SJSA1 (cell line): ENCODE results near the gene DDN. TPM values are rescaled to one million over a fixed set of nuclear protein-coding genes. Genes with fewer than 3 reads are reported as not detected.
A peak's percentile ranks its signal among the peaks of the same experiment; 100 is the strongest.

Experiments used
- DNase-seq, 2 experiments: peaks; one replicate each; pipeline ENCODE4 v3.0.0-alpha.2; 2015 to 2020; ENCODE audit warnings: low spot score in 2 of 2, low read depth in 1 of 2
- H3K27ac ChIP-seq: fragments of 250-450 bp; sonication (Bioruptor Pico); 2 replicates; pipeline ENCODE4 v1.5.1; 2020; ENCODE audit warnings: mild to moderate bottlenecking, moderate library complexity
- H3K27me3 ChIP-seq: fragments of 250-450 bp; sonication (Bioruptor Pico); replicated peaks from 2 replicates; pipeline ENCODE4 v1.5.1; 2020; ENCODE audit warnings: mild to moderate bottlenecking, moderate library complexity
- H3K36me3 ChIP-seq: fragments of 250-450 bp; sonication (Bioruptor Pico); 2 replicates; pipeline ENCODE4 v1.5.1; 2020; ENCODE audit warnings: mild to moderate bottlenecking
- H3K4me1 ChIP-seq: fragments of 250-450 bp; sonication (Bioruptor Pico); replicated peaks from 2 replicates; pipeline ENCODE4 v1.6.1; 2021; ENCODE audit warnings: mild to moderate bottlenecking
- H3K4me3 ChIP-seq: fragments of 250-450 bp; sonication (Bioruptor Pico); 2 replicates; pipeline ENCODE4 v1.5.1; 2020; ENCODE audit warnings: mild to moderate bottlenecking
- H3K9me3 ChIP-seq: fragments of 250-450 bp; sonication (Bioruptor Pico); replicated peaks from 2 replicates; pipeline ENCODE4 v1.5.1; 2020; ENCODE audit warnings: mild to moderate bottlenecking
- total RNA-seq: library from RNA; depleted of rRNA; stranded (reverse); fragments of >200 nt; shearing (Covaris generic); gene quantifications from 2 replicates; pipeline ENCODE4 v1.2.3, GENCODE V29; 2014

DDN gene
- total RNA-seq, 1 experiment from 2014 or later, result 0.34 TPM

- peak in 1 of 2 experiments; percentile 12 for DNase-seq
- Histone ChIP-seq H3K27me3 (no peaks in the 10 kb centered on the region), H3K4me1 (peaks cover 24% of the 10 kb centered on the region), H3K4me3 (no peak overlapping the region), H3K27ac (no peak overlapping the region), H3K36me3 (peaks cover 30% of the 10 kb centered on the region), H3K9me3 (no peaks in the 10 kb centered on the region)
These were observed 15.4 kb upstream of the DDN start for GRCh38 chr12:49014547-49014946.

- H3K4me1 ChIP-seq, result peaks cover 35% of the 10 kb centered on the region
- H3K27ac ChIP-seq, result no peak overlapping the region
- DNase-seq, result no peak
- H3K9me3 ChIP-seq, result no peaks in the 10 kb centered on the region
- no peak overlapping the region for H3K4me3 ChIP-seq
- peaks cover 32% of the 10 kb centered on the region for H3K36me3 ChIP-seq
- H3K27me3 ChIP-seq, result no peaks in the 10 kb centered on the region
These were observed 14.3 kb upstream of the DDN start for GRCh38 chr12:49013428-49013827.

GRCh38 chr12:49012739-49013138 is 13.6 kb upstream of the DDN start:
- Histone ChIP-seq H3K27ac (no peak overlapping the region), H3K27me3 (no peaks in the 10 kb centered on the region), H3K9me3 (no peaks in the 10 kb centered on the region), H3K36me3 (peaks cover 32% of the 10 kb centered on the region), H3K4me1 (peaks cover 37% of the 10 kb centered on the region), H3K4me3 (no peak overlapping the region)
- no peak for DNase-seq

- no peaks in the 10 kb centered on the region for H3K27me3 ChIP-seq
- H3K4me1 ChIP-seq, result peaks cover 31% of the 10 kb centered on the region
- H3K36me3 ChIP-seq, result peaks cover 30% of the 10 kb centered on the region
- peak overlapping the region; percentile 52 for H3K27ac ChIP-seq
- peak in 1 of 2 experiments; percentile 26 for DNase-seq
- H3K4me3 ChIP-seq, result no peak overlapping the region
- no peaks in the 10 kb centered on the region for H3K9me3 ChIP-seq
These were observed 11.0 kb upstream of the DDN start for GRCh38 chr12:49010092-49010668.

- peak in 1 of 2 experiments; percentile 55 for DNase-seq
These were observed 9.8 kb upstream of the DDN start for GRCh38 chr12:49008943-49009342.

GRCh38 chr12:49000346-49000745 is 1.2 kb upstream of the DDN start:
- Histone ChIP-seq H3K27me3 (no peaks in the 10 kb centered on the region), H3K9me3 (no peaks in the 10 kb centered on the region), H3K4me1 (peaks cover 32% of the 10 kb centered on the region), H3K4me3 (no peak overlapping the region), H3K36me3 (peaks cover 42% of the 10 kb centered on the region), H3K27ac (no peak overlapping the region)
- DNase-seq, result no peak

More at GRCh38 chr12:49008943-49009342, 9.8 kb upstream of the DDN start:
- Histone ChIP-seq H3K27me3 (no peaks in the 10 kb centered on the region), H3K4me1 (peaks cover 31% of the 10 kb centered on the region), H3K9me3 (no peaks in the 10 kb centered on the region), H3K36me3 (peaks cover 42% of the 10 kb centered on the region), H3K27ac (no peak overlapping the region), H3K4me3 (no peak overlapping the region)

GRCh38 chr12:48998497-48999353 is 450 bp downstream of the DDN start:
- Histone ChIP-seq H3K4me3 (peak overlapping the region; percentile 48), H3K27ac (no peak overlapping the region), H3K36me3 (peaks cover 28% of the 10 kb centered on the region), H3K4me1 (peaks cover 32% of the 10 kb centered on the region), H3K9me3 (no peaks in the 10 kb centered on the region), H3K27me3 (no peaks in the 10 kb centered on the region)
- DNase-seq, result no peak

GRCh38 chr12:48997719-48998496 is 1.3 kb downstream of the DDN start:
- Histone ChIP-seq H3K27ac (no peak overlapping the region), H3K4me1 (peaks cover 32% of the 10 kb centered on the region), H3K9me3 (no peaks in the 10 kb centered on the region), H3K4me3 (peak overlapping the region; percentile 48), H3K27me3 (peaks cover 1% of the 10 kb centered on the region; the same call in 1 of the 2 replicates), H3K36me3 (peaks cover 20% of the 10 kb centered on the region)
- DNase-seq, result no peak

- Histone ChIP-seq H3K27ac (no peak overlapping the region), H3K4me3 (no peak overlapping the region; the same call in 1 of the 2 replicates)
- DNase-seq, result peak in 1 of 2 experiments; percentile 76
These were observed 2.1 kb downstream of the DDN start for GRCh38 chr12:48996794-48997718.

GRCh38 chr12:48995086-48995879 is 3.9 kb downstream of the DDN start:
- Histone ChIP-seq H3K4me1 (peaks cover 29% of the 10 kb centered on the region), H3K27me3 (peaks cover 3% of the 10 kb centered on the region; the same call in 1 of the 2 replicates), H3K9me3 (no peaks in the 10 kb centered on the region), H3K36me3 (no peaks in the 10 kb centered on the region), H3K4me3 (no peak overlapping the region), H3K27ac (no peak overlapping the region)
- DNase-seq, result peak in 1 of 2 experiments; percentile 85

More at GRCh38 chr12:48996794-48997718, 2.1 kb downstream of the DDN start:
- peaks cover 12% of the 10 kb centered on the region for H3K36me3 ChIP-seq
- no peaks in the 10 kb centered on the region for H3K9me3 ChIP-seq
- H3K4me1 ChIP-seq, result peaks cover 32% of the 10 kb centered on the region
- H3K27me3 ChIP-seq, result peaks cover 3% of the 10 kb centered on the region; the same call in 1 of the 2 replicates

- Histone ChIP-seq H3K27me3 (peaks cover 5% of the 10 kb centered on the region), H3K36me3 (no peaks in the 10 kb centered on the region), H3K9me3 (no peaks in the 10 kb centered on the region), H3K4me1 (peaks cover 20% of the 10 kb centered on the region), H3K27ac (no peak overlapping the region), H3K4me3 (no peak overlapping the region)
- DNase-seq, result no peak
These were observed 4.7 kb downstream of the DDN start for GRCh38 chr12:48994224-48995085.
